ENCODE data around the gene GJB5.

- TF ChIP-seq CTCF (IDR thresholded peaks at IDR 0.05; ENCODE audit: low read depth, low read length, poor library complexity, severe bottlenecking) (no peak), EZH2phosphoT487 (IDR thresholded peaks at IDR 0.05; ENCODE audit: borderline replicate concordance, low read length) (no peak)
Observed at GRCh38 chr1:34714386-34714785, 40.5 kb upstream of the GJB5 start.
